CD14-positive monocyte (primary cell): ENCODE results near the gene ZNF234. TPM values are rescaled to one million over a fixed set of nuclear protein-coding genes. Genes with fewer than 3 reads are reported as not detected.
A peak's percentile ranks its signal among the peaks of the same experiment; 100 is the strongest.

Source experiments
- DNase-seq, 3 donors: peaks; one replicate each; pipeline ENCODE4 v3.0.0-alpha.2; 2011 to 2022
- H2AFZ ChIP-seq: 2 replicates; pipeline ENCODE4 v1.6.0; 2012; ENCODE audit warnings: mild to moderate bottlenecking, low read depth, low read length, inconsistent platforms; ENCODE audit not compliant: insufficient read depth, poor library complexity, severe bottlenecking
- H3K27ac ChIP-seq, 2 donors: 1 replicate in 1 of 2; 2 replicates in 1 of 2; pipeline ENCODE4 v1.5.1; 2012 to 2013; ENCODE audit warnings: low read length in 2 of 2, control low read depth in 1 of 2, inconsistent platforms in 1 of 2, low read depth in 1 of 2, mild to moderate bottlenecking in 1 of 2
- H3K27me3 ChIP-seq, 2 donors: one replicate each; pipeline versions ENCODE4 v1.6.0 to v1.6.1; 2011 to 2013; ENCODE audit warnings: low read length in 2 of 2; ENCODE audit not compliant: control insufficient read depth in 2 of 2, insufficient read depth in 2 of 2
- H3K36me3 ChIP-seq, 2 donors: replicated peaks in 1 of 2; 1 replicate in 1 of 2; 2 replicates in 1 of 2; pipeline versions ENCODE4 v1.5.1 to v1.6.1; 2012 to 2013; ENCODE audit warnings: low read length in 2 of 2, control low read depth in 1 of 2, inconsistent platforms in 1 of 2, mild to moderate bottlenecking in 1 of 2; ENCODE audit not compliant: insufficient read depth in 2 of 2, control insufficient read depth in 1 of 2
- H3K4me1 ChIP-seq, 2 donors: 1 replicate in 1 of 2; 2 replicates in 1 of 2; pipeline versions ENCODE4 v1.5.1 to v1.6.1; 2012 to 2013; ENCODE audit warnings: low read length in 2 of 2, control low read depth in 1 of 2, inconsistent platforms in 1 of 2, mild to moderate bottlenecking in 1 of 2, moderate library complexity in 1 of 2; ENCODE audit not compliant: insufficient read depth in 2 of 2, control insufficient read depth in 1 of 2
- H3K4me2 ChIP-seq: replicated peaks from 2 replicates; pipeline ENCODE3; 2012; ENCODE audit warnings: low read length, moderate library complexity, mild to moderate bottlenecking; ENCODE audit not compliant: poor library complexity, severe bottlenecking; ENCODE audit errors: extremely low read depth
- H3K4me3 ChIP-seq, 3 experiments: fragments of 200-600 bp in 1 of 3; sonication (generic) in 1 of 3; replicated peaks in 1 of 3; 1 replicate in 2 of 3; 2 replicates in 1 of 3; pipeline ENCODE4 v1.5.1; 2011 to 2013; ENCODE audit warnings: low read length in 3 of 3, mild to moderate bottlenecking in 3 of 3, control low read depth in 2 of 3, low read depth in 2 of 3, inconsistent platforms in 1 of 3, moderate library complexity in 1 of 3
- H3K79me2 ChIP-seq: 2 replicates; pipeline ENCODE4 v1.6.0; 2012; ENCODE audit warnings: mild to moderate bottlenecking, control low read depth, inconsistent platforms, low read length, moderate library complexity; ENCODE audit not compliant: insufficient read depth
- H3K9ac ChIP-seq: 2 replicates; pipeline ENCODE4 v1.6.0; 2017; ENCODE audit warnings: low read length, mild to moderate bottlenecking; ENCODE audit not compliant: insufficient read depth, poor library complexity, severe bottlenecking
- H3K9me3 ChIP-seq, 2 donors: replicated peaks in 1 of 2; 1 replicate in 1 of 2; 2 replicates in 1 of 2; pipeline versions ENCODE4 v1.5.1 to v1.6.1; 2012 to 2013; ENCODE audit warnings: low read length in 2 of 2, control low read depth in 1 of 2; ENCODE audit not compliant: control insufficient read depth in 1 of 2, insufficient read depth in 1 of 2
- H4K20me1 ChIP-seq: 2 replicates; pipeline ENCODE4 v1.6.0; 2012; ENCODE audit warnings: mild to moderate bottlenecking, low read length, control low read depth, moderate library complexity; ENCODE audit not compliant: insufficient read depth
- H3K27ac Mint-ChIP-seq, 7 donors: one replicate each; pipeline ENCODE4 v1.8.0; 2020; ENCODE audit warnings: mild to moderate bottlenecking in 7 of 7, mixed read lengths in 7 of 7, moderate library complexity in 6 of 7, inconsistent platforms in 2 of 7
- H3K27me3 Mint-ChIP-seq, 3 donors: one replicate each; pipeline ENCODE4 v1.8.0; 2021 to 2022; ENCODE audit warnings: low read depth in 3 of 3, mild to moderate bottlenecking in 3 of 3, mixed read lengths in 3 of 3, moderate library complexity in 3 of 3, inconsistent platforms in 1 of 3
- H3K36me3 Mint-ChIP-seq, 2 donors: one replicate each; pipeline ENCODE4 v1.8.0; 2020; ENCODE audit warnings: mixed read lengths in 2 of 2, inconsistent platforms in 1 of 2, mild to moderate bottlenecking in 1 of 2
- H3K4me1 Mint-ChIP-seq: one replicate; pipeline ENCODE4 v1.8.0; 2020; ENCODE audit warnings: mild to moderate bottlenecking, mixed read lengths
- H3K4me3 Mint-ChIP-seq, 2 donors: one replicate each; pipeline ENCODE4 v1.8.0; 2020; ENCODE audit warnings: mild to moderate bottlenecking in 2 of 2, mixed read lengths in 2 of 2, moderate library complexity in 1 of 2
- H3K9me3 Mint-ChIP-seq, 7 donors: one replicate each; pipeline ENCODE4 v1.8.0; 2020 to 2022; ENCODE audit warnings: mixed read lengths in 7 of 7, mild to moderate bottlenecking in 6 of 7, moderate library complexity in 6 of 7, inconsistent platforms in 2 of 7
- WGBS: methylation state at CpG from one replicate; pipeline ENCODE4 v1.1.5; 2013; ENCODE audit warnings: missing lambda C conversion rate; ENCODE audit not compliant: insufficient coverage; 5-methylcytosine and 5-hydroxymethylcytosine counted together
- intact Hi-C, 2 donors: fragments of 100-400 bp; cut with micrococcal nuclease; formaldehyde crosslinking; loops; one replicate each; pipeline versions ENCODE4 v1.15.0 to v1.15.1; 2023
- polyA plus RNA-seq, 3 donors: library from polyadenylated mRNA; depleted of rRNA in 1 of 3; unstranded in 2 of 3; stranded (reverse) in 1 of 3; fragments of 300-500 nt in 2 of 3; fragments of >200 nt in 1 of 3; fragmentation: Illumina TruSeq in 2 of 3; gene quantifications; 1 replicate in 2 of 3; 2 replicates in 1 of 3; pipeline ENCODE4 v1.2.3, GENCODE V29; 2012 to 2021
- TF ChIP-seq, protein P1 (sequence below): fragments of 200-600 bp; IDR thresholded peaks from one replicate; pipeline ENCODE4 v1.8.0; 2022; ENCODE audit warnings: antibody characterized with exemption, mild to moderate bottlenecking

ZNF234 gene
- polyA plus RNA-seq, 3 donors: 0.73 to 2.3 (median 2.2) TPM

DNA sequence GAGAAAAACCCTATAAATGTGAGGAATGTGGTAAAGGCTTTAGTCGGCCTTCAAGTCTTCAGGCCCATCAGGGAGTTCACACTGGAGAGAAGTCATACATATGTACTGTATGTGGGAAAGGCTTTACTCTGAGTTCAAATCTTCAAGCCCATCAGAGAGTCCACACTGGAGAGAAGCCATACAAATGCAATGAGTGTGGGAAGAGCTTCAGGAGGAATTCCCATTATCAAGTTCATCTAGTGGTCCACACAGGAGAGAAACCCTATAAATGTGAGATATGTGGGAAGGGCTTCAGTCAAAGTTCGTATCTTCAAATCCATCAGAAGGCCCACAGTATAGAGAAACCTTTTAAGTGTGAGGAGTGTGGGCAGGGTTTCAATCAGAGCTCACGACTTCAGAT lies 35.2 kb downstream of the ZNF234 start:
- H3K4me1 ChIP-seq: no peaks in the 10 kb centered on the region
- intact Hi-C loops: no loop called here
- H2AFZ ChIP-seq: no peak overlapping the region
- H3K36me3 ChIP-seq: peaks cover 47 to 56% of the 10 kb centered on the region in 2 donors
- H3K4me1 Mint-ChIP-seq: no peaks in the 10 kb centered on the region
- H3K9me3 Mint-ChIP-seq: peaks cover 58 to 96% (median 85%) of the 10 kb centered on the region in 7 donors
- H3K4me2 ChIP-seq: no peak overlapping the region
- no peak overlapping the region for H3K4me3 Mint-ChIP-seq
- H3K4me3 ChIP-seq: peak overlapping the region in 1 of 3 experiments; percentile 36
- H4K20me1 ChIP-seq: no peaks in the 10 kb centered on the region
- H3K9me3 ChIP-seq: peaks cover 49 to 98% of the 10 kb centered on the region in 2 donors
- no peaks in the 10 kb centered on the region for H3K27me3 ChIP-seq
- peaks cover 55 to 62% of the 10 kb centered on the region in 2 donors for H3K36me3 Mint-ChIP-seq
- no peaks in the 10 kb centered on the region for H3K79me2 ChIP-seq
- DNase-seq: no peak
- H3K27ac ChIP-seq: no peak overlapping the region
- no peak overlapping the region for H3K27ac Mint-ChIP-seq
- 100% methylated on average over 1 of the region's 3 CpGs for WGBS
- no peak overlapping the region for H3K9ac ChIP-seq
- H3K27me3 Mint-ChIP-seq: peaks cover 0 to 3% (median 3%) of the 10 kb centered on the region in 3 donors
- TF ChIP-seq, protein P1, sequence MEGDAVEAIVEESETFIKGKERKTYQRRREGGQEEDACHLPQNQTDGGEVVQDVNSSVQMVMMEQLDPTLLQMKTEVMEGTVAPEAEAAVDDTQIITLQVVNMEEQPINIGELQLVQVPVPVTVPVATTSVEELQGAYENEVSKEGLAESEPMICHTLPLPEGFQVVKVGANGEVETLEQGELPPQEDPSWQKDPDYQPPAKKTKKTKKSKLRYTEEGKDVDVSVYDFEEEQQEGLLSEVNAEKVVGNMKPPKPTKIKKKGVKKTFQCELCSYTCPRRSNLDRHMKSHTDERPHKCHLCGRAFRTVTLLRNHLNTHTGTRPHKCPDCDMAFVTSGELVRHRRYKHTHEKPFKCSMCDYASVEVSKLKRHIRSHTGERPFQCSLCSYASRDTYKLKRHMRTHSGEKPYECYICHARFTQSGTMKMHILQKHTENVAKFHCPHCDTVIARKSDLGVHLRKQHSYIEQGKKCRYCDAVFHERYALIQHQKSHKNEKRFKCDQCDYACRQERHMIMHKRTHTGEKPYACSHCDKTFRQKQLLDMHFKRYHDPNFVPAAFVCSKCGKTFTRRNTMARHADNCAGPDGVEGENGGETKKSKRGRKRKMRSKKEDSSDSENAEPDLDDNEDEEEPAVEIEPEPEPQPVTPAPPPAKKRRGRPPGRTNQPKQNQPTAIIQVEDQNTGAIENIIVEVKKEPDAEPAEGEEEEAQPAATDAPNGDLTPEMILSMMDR: no peak

DNA sequence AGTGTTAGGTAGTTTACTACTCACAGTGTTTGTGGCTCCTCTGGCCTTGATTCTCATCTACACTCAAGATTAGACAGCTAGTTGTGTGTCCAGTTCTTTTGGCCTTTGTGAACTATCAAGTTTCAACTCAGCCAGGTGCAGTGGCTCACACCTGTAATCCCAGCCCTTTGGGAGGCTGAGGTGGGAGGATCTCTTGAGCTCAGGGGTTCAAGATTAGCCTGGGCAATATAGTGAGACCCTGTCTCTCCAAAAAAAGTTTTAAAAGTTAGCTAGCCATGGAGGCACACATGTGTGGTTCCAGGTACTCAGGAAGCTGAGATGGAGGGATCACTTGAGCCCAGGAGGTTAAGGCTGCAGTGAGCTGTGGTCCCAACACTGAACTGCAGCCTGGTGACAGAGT lies 39.6 kb downstream of the ZNF234 start:
- Histone ChIP-seq H3K9me3 (peaks cover 47 to 88% of the 10 kb centered on the region in 2 donors), H3K9ac (no peak overlapping the region), H3K4me1 (no peaks in the 10 kb centered on the region), H3K79me2 (no peaks in the 10 kb centered on the region), H3K36me3 (peaks cover 5 to 13% of the 10 kb centered on the region in 2 donors), H4K20me1 (no peaks in the 10 kb centered on the region), H2AFZ (no peak overlapping the region), H3K4me2 (no peak overlapping the region), H3K27me3 (no peaks in the 10 kb centered on the region), H3K4me3 (no peak overlapping the region), H3K27ac (no peak overlapping the region)
- Mint-ChIP-seq H3K36me3 (peaks cover 11 to 18% of the 10 kb centered on the region in 2 donors), H3K27ac (no peak overlapping the region), H3K4me1 (no peaks in the 10 kb centered on the region), H3K9me3 (peaks cover 34 to 88% (median 67%) of the 10 kb centered on the region in 7 donors), H3K4me3 (no peak overlapping the region), H3K27me3 (peaks cover 0 to 3% (median 1%) of the 10 kb centered on the region in 3 donors)
- DNase-seq: no peak
- intact Hi-C loops: no loop called here
- TF ChIP-seq, protein P1: no peak
